Measurements from ENCODE around the gene ATXN7.

- TF ChIP-seq CTCF (conservative IDR thresholded peaks at IDR 0.05; ENCODE audit: low read depth, low read length): no peak
- TF ChIP-seq EZH2 (IDR thresholded peaks at IDR 0.05; ENCODE audit: borderline replicate concordance, low read depth, low read length, poor library complexity, severe bottlenecking): no peak
Measured at GRCh38 chr3:64003589-64003988, 139.9 kb downstream of the ATXN7 start.
